ENCODE data around the gene CD300A.

CD300A gene

DNA sequence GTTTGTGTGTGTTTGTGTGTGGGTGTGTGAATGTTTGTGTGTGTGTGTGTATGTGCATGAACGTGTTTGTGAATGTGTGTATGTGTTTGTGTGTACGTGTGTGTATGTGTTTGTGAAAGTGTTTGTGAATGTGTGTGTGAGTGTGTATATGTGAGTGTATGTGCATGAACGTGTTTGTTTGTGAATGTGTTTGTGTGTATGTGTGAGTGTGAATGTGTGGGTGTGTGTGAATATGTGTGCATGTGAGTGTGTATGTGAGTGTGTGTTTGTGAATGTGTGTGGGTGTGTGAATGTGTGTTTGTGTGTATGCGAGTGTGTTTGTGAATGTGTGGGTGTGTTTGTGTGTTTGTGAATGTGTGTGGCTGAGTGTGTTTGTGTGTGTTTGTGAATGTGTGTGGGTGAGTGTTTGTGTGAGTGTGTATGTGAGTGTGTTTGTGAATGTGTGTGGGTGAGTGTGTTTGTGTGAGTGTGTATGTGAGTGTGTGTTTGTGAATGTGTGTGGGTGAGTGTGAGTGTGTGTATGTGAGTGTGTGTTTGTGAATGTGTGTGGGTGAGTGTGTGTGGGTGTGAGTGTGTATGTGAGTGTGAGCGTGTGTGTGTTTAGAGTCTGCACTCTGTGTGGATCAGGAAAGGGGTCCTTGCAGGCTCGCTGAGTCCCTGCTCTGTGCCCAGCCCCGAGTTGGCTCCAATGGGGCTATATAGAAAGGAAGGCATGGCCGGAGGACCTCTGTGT is 890 bp upstream of the CD300A start:
- Histone ChIP-seq H3K27me3 (ENCODE audit: control insufficient read depth, low read length) (peaks cover 3% of the 10 kb centered on the region; the same call in 1 of the 2 replicates), H4K20me1 (ENCODE audit: control insufficient read depth, insufficient read depth, low read depth, low read length) (no peaks in the 10 kb centered on the region), H3K27ac (ENCODE audit: low read depth, low read length) (no peak overlapping the region), H3K36me3 (ENCODE audit: control insufficient read depth, low read length) (no peaks in the 10 kb centered on the region), H3K9me3 (ENCODE audit: control insufficient read depth, insufficient read depth, low read length) (no peaks in the 10 kb centered on the region; the same call in 1 of the 2 replicates), H3K4me3 (ENCODE audit: low read length) (no peak overlapping the region), H3K4me1 (ENCODE audit: control insufficient read depth, low read length) (peaks cover 4% of the 10 kb centered on the region), H3K9me2 (replicated peaks; ENCODE audit: control insufficient read depth, low read length) (no peaks in the 10 kb centered on the region), H3F3A (ENCODE audit: control insufficient read depth, insufficient read depth) (no peaks in the 10 kb centered on the region), H3K79me2 (ENCODE audit: control insufficient read depth, low read length) (no peaks in the 10 kb centered on the region), H3K4me2 (ENCODE audit: low read length) (no peak overlapping the region)
- no peak for TF ChIP-seq EZH2phosphoT487 (IDR thresholded peaks at IDR 0.05; ENCODE audit: borderline replicate concordance, low read length)

DNA sequence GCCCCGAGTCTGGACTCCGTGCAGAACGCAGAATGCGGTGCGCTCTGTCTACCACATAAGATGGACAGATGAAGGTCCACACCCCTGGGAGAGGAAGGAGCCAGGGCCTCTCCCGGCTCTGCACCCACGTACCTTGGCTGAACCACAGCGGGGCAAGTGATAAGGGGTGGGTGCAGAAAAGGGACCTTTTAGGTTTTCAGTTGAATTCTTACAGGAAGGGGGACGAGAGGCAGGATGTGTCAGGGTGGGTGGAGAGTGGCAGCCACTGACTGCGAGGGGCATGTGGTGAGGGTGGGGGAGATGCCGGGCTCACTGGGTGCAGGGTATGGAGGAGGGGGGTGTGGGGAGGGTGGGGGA is 372 bp downstream of the CD300A start:
- TF ChIP-seq CTCF (IDR thresholded peaks at IDR 0.05; ENCODE audit: low read depth, low read length, poor library complexity, severe bottlenecking) (no peak), EZH2phosphoT487 (IDR thresholded peaks at IDR 0.05; ENCODE audit: borderline replicate concordance, low read length) (no peak)
- no peaks in the 10 kb centered on the region for H3K9me2 ChIP-seq (replicated peaks; ENCODE audit: control insufficient read depth, low read length)
- no peaks in the 10 kb centered on the region for H4K20me1 ChIP-seq (ENCODE audit: control insufficient read depth, insufficient read depth, low read depth, low read length)
- H3K4me2 ChIP-seq (ENCODE audit: low read length) = no peak overlapping the region
- no peaks in the 10 kb centered on the region for H3K79me2 ChIP-seq (ENCODE audit: control insufficient read depth, low read length)
- H3K27me3 ChIP-seq (ENCODE audit: control insufficient read depth, low read length) = peaks cover 3% of the 10 kb centered on the region; the same call in 1 of the 2 replicates
- H3K4me3 ChIP-seq (ENCODE audit: low read length) = no peak overlapping the region
- no peaks in the 10 kb centered on the region for H3F3A ChIP-seq (ENCODE audit: control insufficient read depth, insufficient read depth)
- no peak overlapping the region for H3K27ac ChIP-seq (ENCODE audit: low read depth, low read length)
- H3K9me3 ChIP-seq (ENCODE audit: control insufficient read depth, insufficient read depth, low read length) = no peaks in the 10 kb centered on the region; the same call in 1 of the 2 replicates
- H3K36me3 ChIP-seq (ENCODE audit: control insufficient read depth, low read length) = no peaks in the 10 kb centered on the region
- H3K4me1 ChIP-seq (ENCODE audit: control insufficient read depth, low read length) = peaks cover 4% of the 10 kb centered on the region

- Histone ChIP-seq H3K9me2 (replicated peaks; ENCODE audit: control insufficient read depth, low read length) (no peaks in the 10 kb centered on the region), H4K20me1 (ENCODE audit: control insufficient read depth, insufficient read depth, low read depth, low read length) (no peaks in the 10 kb centered on the region), H3K36me3 (ENCODE audit: control insufficient read depth, low read length) (no peaks in the 10 kb centered on the region), H3K79me2 (ENCODE audit: control insufficient read depth, low read length) (no peaks in the 10 kb centered on the region), H3K27me3 (ENCODE audit: control insufficient read depth, low read length) (peaks cover 3% of the 10 kb centered on the region; the same call in 1 of the 2 replicates), H3K4me2 (ENCODE audit: low read length) (no peak overlapping the region), H3K27ac (ENCODE audit: low read depth, low read length) (no peak overlapping the region), H3K9me3 (ENCODE audit: control insufficient read depth, insufficient read depth, low read length) (no peaks in the 10 kb centered on the region; the same call in 1 of the 2 replicates), H3K4me1 (ENCODE audit: control insufficient read depth, low read length) (peaks cover 4% of the 10 kb centered on the region), H3K4me3 (ENCODE audit: low read length) (no peak overlapping the region), H3F3A (ENCODE audit: control insufficient read depth, insufficient read depth) (no peaks in the 10 kb centered on the region)
- TF ChIP-seq EZH2phosphoT487 (IDR thresholded peaks at IDR 0.05; ENCODE audit: borderline replicate concordance, low read length) = no peak
- no peak for TF ChIP-seq CTCF (IDR thresholded peaks at IDR 0.05; ENCODE audit: low read depth, low read length, poor library complexity, severe bottlenecking)
Observed at GRCh38 chr17:74467221-74467951, 952 bp downstream of the CD300A start.

- H3K36me3 ChIP-seq (ENCODE audit: control insufficient read depth, low read length) = no peaks in the 10 kb centered on the region
- peaks cover 3% of the 10 kb centered on the region; the same call in 1 of the 2 replicates for H3K4me1 ChIP-seq (ENCODE audit: control insufficient read depth, low read length)
- no peaks in the 10 kb centered on the region for H3F3A ChIP-seq (ENCODE audit: control insufficient read depth, insufficient read depth)
- H3K4me2 ChIP-seq (ENCODE audit: low read length) = no peak overlapping the region
- no peak overlapping the region for H3K27ac ChIP-seq (ENCODE audit: low read depth, low read length)
- peaks cover 3% of the 10 kb centered on the region; the same call in 1 of the 2 replicates for H3K27me3 ChIP-seq (ENCODE audit: control insufficient read depth, low read length)
- no peaks in the 10 kb centered on the region for H3K9me3 ChIP-seq (ENCODE audit: control insufficient read depth, insufficient read depth, low read length)
- H3K79me2 ChIP-seq (ENCODE audit: control insufficient read depth, low read length) = no peaks in the 10 kb centered on the region
- no peaks in the 10 kb centered on the region for H3K9me2 ChIP-seq (replicated peaks; ENCODE audit: control insufficient read depth, low read length)
- no peaks in the 10 kb centered on the region for H4K20me1 ChIP-seq (ENCODE audit: control insufficient read depth, insufficient read depth, low read depth, low read length)
- TF ChIP-seq EZH2phosphoT487 (IDR thresholded peaks at IDR 0.05; ENCODE audit: borderline replicate concordance, low read length) = no peak
- no peak for TF ChIP-seq CTCF (IDR thresholded peaks at IDR 0.05; ENCODE audit: low read depth, low read length, poor library complexity, severe bottlenecking)
- H3K4me3 ChIP-seq (ENCODE audit: low read length) = no peak overlapping the region
Observed at GRCh38 chr17:74471341-74471740, 4.9 kb downstream of the CD300A start.

Measured in DOHH2 (cell line).